Fibroblast of skin of back (primary cell): Measurements from ENCODE around the gene FANK1.
A peak's percentile ranks its signal among the peaks of the same experiment; 100 is the strongest.
"Not testable (repeated sequence)": the region's sequence is repeated elsewhere in the genome, so short reads cannot be mapped to it uniquely, and the experiment has no call there.

Experiments
- DNase-seq: peaks from one replicate; pipeline ENCODE4 v3.0.0-alpha.2; 2013

The FANK1 gene

GRCh38 chr10:126036515-126036914, 140.2 kb downstream of the FANK1 start:
- no peak for DNase-seq

GRCh38 chr10:126037946-126038345, 141.6 kb downstream of the FANK1 start:
- DNase-seq, result no peak

GRCh38 chr10:126041117-126041516, 144.8 kb downstream of the FANK1 start:
- no peak for DNase-seq

- peak; percentile 63 for DNase-seq
Measured at GRCh38 chr10:126041804-126042231, 145.5 kb downstream of the FANK1 start.

GRCh38 chr10:126042354-126042753, 146.0 kb downstream of the FANK1 start:
- DNase-seq, result no peak

GRCh38 chr10:126042906-126043305, 146.5 kb downstream of the FANK1 start:
- no peak for DNase-seq

- DNase-seq, result no peak
Measured at GRCh38 chr10:126043389-126043788, 147.0 kb downstream of the FANK1 start.

- DNase-seq, result no peak
Measured at GRCh38 chr10:126045861-126046260, 149.5 kb downstream of the FANK1 start.

- DNase-seq, result no peak
Measured at GRCh38 chr10:126046831-126047230, 150.5 kb downstream of the FANK1 start.

GRCh38 chr10:126047749-126048148, 151.4 kb downstream of the FANK1 start:
- not testable (repeated sequence) for DNase-seq

- DNase-seq, result peak; percentile 87
Measured at GRCh38 chr10:126049759-126050700, 153.7 kb downstream of the FANK1 start.

- peak; percentile 56 for DNase-seq
Measured at GRCh38 chr10:126052171-126052570, 155.8 kb downstream of the FANK1 start.

- no peak for DNase-seq
Measured at GRCh38 chr10:126054191-126054590, 157.8 kb downstream of the FANK1 start.

GRCh38 chr10:126057494-126057893, 161.1 kb downstream of the FANK1 start:
- no peak for DNase-seq

- no peak for DNase-seq
Measured at GRCh38 chr10:126058104-126058503, 161.7 kb downstream of the FANK1 start.

- no peak for DNase-seq
Measured at GRCh38 chr10:126058507-126058906, 162.1 kb downstream of the FANK1 start.
